GM12864 (cell line): ENCODE measurements around the gene ZDHHC13.
"Not testable (repeated sequence)": the region's sequence is repeated elsewhere in the genome, so short reads cannot be mapped to it uniquely, and the experiment has no call there.

Experiments used
- DNase-seq: peaks from one replicate; pipeline ENCODE4 v3.0.0-alpha.2; 2011; ENCODE audit warnings: low read depth
- H3K4me3 ChIP-seq: 2 replicates; pipeline ENCODE4 v1.5.1; 2011; ENCODE audit warnings: mild to moderate bottlenecking, low read depth, low read length, control low read depth
- TF ChIP-seq, protein P1 (sequence below): IDR thresholded peaks from 2 replicates; pipeline ENCODE4 v1.5.1; 2011; ENCODE audit warnings: low read depth, mild to moderate bottlenecking, moderate library complexity, low read length, control low read depth, inconsistent platforms; ENCODE audit errors: missing control alignments

The ZDHHC13 gene

DNA sequence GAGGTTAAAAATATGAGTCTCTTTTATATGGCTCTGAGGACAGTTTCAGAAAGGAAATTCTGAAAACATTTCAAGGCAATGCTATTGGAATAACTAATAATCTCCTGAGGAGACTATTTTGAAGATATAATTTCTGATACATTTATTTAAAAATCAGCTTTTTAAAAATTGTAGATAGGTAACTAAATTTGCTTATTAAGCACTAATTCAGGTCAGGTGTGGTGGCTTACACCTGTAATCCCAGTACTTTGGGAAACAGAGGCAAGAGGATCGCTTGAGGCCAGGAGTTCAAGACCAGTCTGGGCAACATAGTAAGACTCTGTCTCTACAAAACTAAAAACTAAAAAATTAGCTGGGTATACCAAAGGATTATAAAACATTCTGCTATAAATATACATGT lies 17.0 kb downstream of the ZDHHC13 start:
- no peak for DNase-seq
- no peak overlapping the region for H3K4me3 ChIP-seq
- TF ChIP-seq, protein P1, sequence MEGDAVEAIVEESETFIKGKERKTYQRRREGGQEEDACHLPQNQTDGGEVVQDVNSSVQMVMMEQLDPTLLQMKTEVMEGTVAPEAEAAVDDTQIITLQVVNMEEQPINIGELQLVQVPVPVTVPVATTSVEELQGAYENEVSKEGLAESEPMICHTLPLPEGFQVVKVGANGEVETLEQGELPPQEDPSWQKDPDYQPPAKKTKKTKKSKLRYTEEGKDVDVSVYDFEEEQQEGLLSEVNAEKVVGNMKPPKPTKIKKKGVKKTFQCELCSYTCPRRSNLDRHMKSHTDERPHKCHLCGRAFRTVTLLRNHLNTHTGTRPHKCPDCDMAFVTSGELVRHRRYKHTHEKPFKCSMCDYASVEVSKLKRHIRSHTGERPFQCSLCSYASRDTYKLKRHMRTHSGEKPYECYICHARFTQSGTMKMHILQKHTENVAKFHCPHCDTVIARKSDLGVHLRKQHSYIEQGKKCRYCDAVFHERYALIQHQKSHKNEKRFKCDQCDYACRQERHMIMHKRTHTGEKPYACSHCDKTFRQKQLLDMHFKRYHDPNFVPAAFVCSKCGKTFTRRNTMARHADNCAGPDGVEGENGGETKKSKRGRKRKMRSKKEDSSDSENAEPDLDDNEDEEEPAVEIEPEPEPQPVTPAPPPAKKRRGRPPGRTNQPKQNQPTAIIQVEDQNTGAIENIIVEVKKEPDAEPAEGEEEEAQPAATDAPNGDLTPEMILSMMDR: no peak

DNA sequence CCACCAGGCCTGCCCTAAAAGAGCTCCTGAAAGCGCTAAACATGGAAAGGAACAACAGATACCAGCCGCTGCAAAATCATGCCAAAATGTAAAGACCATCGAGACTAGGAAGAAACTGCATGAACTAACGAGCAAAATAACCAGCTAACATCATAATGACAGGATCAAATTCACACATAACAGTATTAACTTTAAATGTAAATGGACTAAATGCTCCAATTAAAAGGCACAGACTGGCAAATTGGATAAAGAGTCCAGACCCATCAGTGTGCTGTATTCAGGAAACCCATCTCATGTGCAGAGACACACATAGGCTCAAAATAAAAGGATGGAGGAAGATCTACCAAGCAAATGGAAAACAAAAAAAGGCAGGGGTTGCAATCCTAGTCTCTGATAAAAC lies 19.9 kb downstream of the ZDHHC13 start:
- H3K4me3 ChIP-seq, DNase-seq: not testable (repeated sequence)

DNA sequence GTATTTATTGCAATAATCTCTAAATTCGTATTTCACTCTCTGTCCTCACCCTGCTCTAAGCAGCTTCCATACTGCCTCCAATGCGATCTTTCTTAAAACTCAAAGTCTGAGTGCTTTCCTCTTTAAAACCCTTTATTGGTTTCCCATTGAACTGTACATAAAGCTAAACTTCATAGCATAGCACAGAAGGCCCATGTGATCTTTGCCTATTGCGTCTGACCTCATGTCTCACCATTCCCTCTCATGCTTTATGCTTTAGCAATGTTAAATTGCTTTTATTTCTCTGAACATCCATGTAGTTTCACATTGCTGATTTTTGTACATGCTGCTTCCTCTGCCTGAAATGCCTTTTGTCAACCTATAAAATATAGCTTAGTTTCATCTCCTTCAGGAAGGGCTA lies 28.4 kb downstream of the ZDHHC13 start:
- TF ChIP-seq, protein P1: no peak
- H3K4me3 ChIP-seq: no peak overlapping the region
- no peak for DNase-seq

DNA sequence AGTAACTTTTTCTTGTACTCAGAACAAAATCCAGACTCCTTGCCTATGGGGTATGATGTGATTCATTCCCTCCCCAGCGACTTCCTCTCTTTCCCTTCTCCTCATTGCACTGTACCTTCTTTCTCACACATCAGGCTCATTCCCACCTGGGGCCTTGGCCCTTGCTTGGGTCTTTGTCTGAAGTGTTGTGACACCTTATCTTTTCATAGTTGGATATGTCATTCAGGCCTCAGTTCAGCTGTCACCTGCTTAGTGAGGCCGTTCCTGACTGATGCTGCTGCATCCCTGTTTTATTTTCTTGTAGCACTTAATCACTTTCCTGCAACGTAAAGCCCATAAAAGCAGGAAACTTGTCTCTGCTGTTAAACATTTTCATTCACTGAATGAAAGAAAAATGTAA lies 39.9 kb downstream of the ZDHHC13 start:
- DNase-seq: no peak
- TF ChIP-seq, protein P1: no peak
- no peak overlapping the region for H3K4me3 ChIP-seq

DNA sequence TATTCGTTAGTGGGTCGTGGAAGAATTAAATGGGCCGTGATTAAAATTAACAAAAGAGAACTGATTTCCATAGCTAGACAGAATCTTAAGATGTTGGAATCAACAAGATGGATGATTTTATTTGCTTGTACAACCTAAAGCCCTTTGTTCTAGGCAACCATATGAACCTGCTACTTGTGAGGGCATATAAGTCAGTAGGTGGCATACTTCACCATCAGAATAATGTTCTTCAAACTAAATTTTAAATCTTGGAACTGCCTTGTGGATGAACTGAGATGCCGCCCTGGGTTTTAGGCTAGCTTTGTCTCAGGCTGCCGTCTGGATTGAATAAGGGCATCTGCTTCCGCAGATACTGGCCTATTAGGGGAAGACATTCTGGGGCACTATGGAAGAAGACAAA lies 43.9 kb downstream of the ZDHHC13 start:
- no peak for DNase-seq
- TF ChIP-seq, protein P1: no peak
- no peak overlapping the region for H3K4me3 ChIP-seq

DNA sequence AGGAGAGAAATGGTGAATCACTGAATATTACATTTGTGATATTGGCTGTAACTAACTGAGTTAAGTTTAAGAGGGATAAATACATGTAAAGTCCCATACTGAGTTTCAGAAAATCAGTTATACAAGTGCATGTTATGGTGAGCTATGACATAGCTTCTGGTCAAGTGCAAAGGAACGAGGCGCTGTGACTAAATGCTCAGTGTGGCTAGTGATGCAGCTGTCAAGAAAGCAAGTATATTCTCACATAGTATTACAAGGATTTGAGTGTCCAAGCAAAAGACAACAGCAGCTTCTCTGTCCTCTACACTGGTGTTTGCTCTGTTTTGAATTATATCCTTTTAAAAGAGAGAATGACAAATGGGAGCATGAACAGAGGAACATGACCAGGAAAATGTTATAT lies 44.7 kb downstream of the ZDHHC13 start:
- H3K4me3 ChIP-seq: no peak overlapping the region
- TF ChIP-seq, protein P1: no peak
- DNase-seq: no peak

DNA sequence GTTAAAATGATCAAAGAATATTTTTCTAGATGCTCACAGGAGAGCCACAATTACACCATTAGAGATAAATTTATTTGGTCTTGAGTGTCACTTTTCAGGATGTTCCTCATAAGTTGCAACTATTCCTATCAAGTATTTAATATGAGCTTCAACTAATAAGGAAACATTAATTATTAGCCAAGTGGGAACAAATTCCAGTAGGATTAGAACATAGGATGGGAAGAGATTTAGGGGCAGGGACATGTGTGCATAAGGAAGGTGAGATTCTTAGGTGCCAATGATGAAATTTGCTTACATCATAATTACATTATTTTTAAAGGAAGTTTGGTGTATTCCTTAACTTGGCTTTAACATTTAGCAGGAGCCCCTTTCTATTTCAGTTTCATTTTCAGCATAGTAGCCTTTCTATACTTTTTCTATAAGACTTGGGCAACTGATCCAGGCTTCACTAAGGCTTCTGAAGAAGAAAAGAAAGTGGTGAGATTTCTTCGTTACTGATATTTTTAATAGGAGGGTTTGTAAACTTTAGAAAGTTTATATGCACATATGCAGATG lies 46.1 kb downstream of the ZDHHC13 start:
- no peak for DNase-seq
- TF ChIP-seq, protein P1: no peak
- H3K4me3 ChIP-seq: no peak overlapping the region
